HG03558 (cell line): ENCODE data around the gene CEACAM1.
"Not testable (repeated sequence)": the region's sequence is repeated elsewhere in the genome, so short reads cannot be mapped to it uniquely, and the experiment has no call there.

Experiments used
- ATAC-seq: cut with Tn5 transposase; IDR thresholded peaks from one replicate; pipeline ENCODE4 v1.9.1; 2021; ENCODE audit warnings: moderate number of reproducible peaks; ENCODE audit not compliant: unreplicated experiment; ENCODE audit errors: extremely low read depth

Gene CEACAM1

GRCh38 chr19:42515241-42515832 lies 12.9 kb downstream of the CEACAM1 start:
- no peak for ATAC-seq

- no peak for ATAC-seq
Measured at GRCh38 chr19:42514449-42514848, 13.8 kb downstream of the CEACAM1 start.

GRCh38 chr19:42512743-42513304 lies 15.5 kb downstream of the CEACAM1 start:
- ATAC-seq, result no peak

- no peak for ATAC-seq
Measured at GRCh38 chr19:42512130-42512636, 16.1 kb downstream of the CEACAM1 start.

GRCh38 chr19:42511340-42511739 lies 16.9 kb downstream of the CEACAM1 start:
- no peak for ATAC-seq

- ATAC-seq, result no peak
Measured at GRCh38 chr19:42508892-42509444, 19.3 kb downstream of the CEACAM1 start.

GRCh38 chr19:42505066-42505465 lies 23.2 kb downstream of the CEACAM1 start:
- ATAC-seq, result no peak

GRCh38 chr19:42501733-42502132 lies 26.5 kb downstream of the CEACAM1 start:
- ATAC-seq, result no peak

- ATAC-seq, result not testable (repeated sequence)
Measured at GRCh38 chr19:42501243-42501642, 27.0 kb downstream of the CEACAM1 start.

- ATAC-seq, result no peak
Measured at GRCh38 chr19:42498169-42498757, 30.0 kb downstream of the CEACAM1 start.

GRCh38 chr19:42497492-42498168 lies 30.7 kb downstream of the CEACAM1 start:
- no peak for ATAC-seq

- ATAC-seq, result no peak
Measured at GRCh38 chr19:42496460-42497133, 31.7 kb downstream of the CEACAM1 start.

- ATAC-seq, result no peak
Measured at GRCh38 chr19:42495663-42496062, 32.6 kb downstream of the CEACAM1 start.

GRCh38 chr19:42494321-42494720 lies 34.0 kb downstream of the CEACAM1 start:
- no peak for ATAC-seq

- no peak for ATAC-seq
Measured at GRCh38 chr19:42488783-42489521, 39.3 kb downstream of the CEACAM1 start.

- no peak for ATAC-seq
Measured at GRCh38 chr19:42487798-42488178, 40.5 kb downstream of the CEACAM1 start.

GRCh38 chr19:42487032-42487797 lies 41.1 kb downstream of the CEACAM1 start:
- ATAC-seq, result no peak

GRCh38 chr19:42485036-42485435 lies 43.2 kb downstream of the CEACAM1 start:
- ATAC-seq, result not testable (repeated sequence)
